NT2/D1 (cell line): ENCODE data around the gene GALNT18.

Source experiments
- DNase-seq: peaks from one replicate; pipeline ENCODE4 v3.0.0-alpha.2; 2011; ENCODE audit warnings: low read depth, low spot score
- H3K27me3 ChIP-seq: 2 replicates; pipeline ENCODE4 v1.6.0; 2011; ENCODE audit warnings: mild to moderate bottlenecking; ENCODE audit not compliant: insufficient read length, insufficient read depth
- H3K36me3 ChIP-seq: 2 replicates; pipeline ENCODE4 v1.6.1; 2011; ENCODE audit warnings: mild to moderate bottlenecking, low read length, mixed read lengths; ENCODE audit not compliant: insufficient read depth, insufficient read length
- H3K4me1 ChIP-seq: 2 replicates; pipeline ENCODE4 v1.5.1; 2011; ENCODE audit not compliant: insufficient read depth, insufficient read length
- H3K4me3 ChIP-seq: 2 replicates; pipeline ENCODE4 v1.5.1; 2011; ENCODE audit warnings: low read depth; ENCODE audit not compliant: insufficient read length
- H3K9ac ChIP-seq: 2 replicates; pipeline ENCODE4 v1.6.0; 2011; ENCODE audit warnings: low read depth; ENCODE audit not compliant: insufficient read length
- H3K9me3 ChIP-seq: 2 replicates; pipeline ENCODE4 v1.5.1; 2011; ENCODE audit warnings: mild to moderate bottlenecking, low read length; ENCODE audit not compliant: insufficient read depth
- SUZ12 ChIP-seq: IDR thresholded peaks from 2 replicates; pipeline ENCODE4 v1.6.1; 2011; ENCODE audit not compliant: insufficient read length, insufficient read depth; ENCODE audit errors: extremely low read depth
- YY1 ChIP-seq: IDR thresholded peaks from 2 replicates; pipeline ENCODE4 v1.6.1; 2011; ENCODE audit not compliant: insufficient read length, insufficient read depth
- ZNF274 ChIP-seq: IDR thresholded peaks from 2 replicates; pipeline ENCODE4 v1.6.1; 2011; ENCODE audit warnings: mild to moderate bottlenecking, low read depth, low read length

The GALNT18 gene

GRCh38 chr11:11420191-11420898 is 201.5 kb downstream of the GALNT18 start:
- Histone ChIP-seq H3K4me1 (peaks cover 10% of the 10 kb centered on the region), H3K9me3 (no peaks in the 10 kb centered on the region), H3K36me3 (no peaks in the 10 kb centered on the region), H3K27me3 (no peaks in the 10 kb centered on the region), H3K9ac (no peak overlapping the region), H3K4me3 (no peak overlapping the region)
- no peak for TF ChIP-seq YY1
- no peak for TF ChIP-seq ZNF274
- no peak for DNase-seq

GRCh38 chr11:11419747-11420146 is 202.1 kb downstream of the GALNT18 start:
- no peak for DNase-seq
- H3K27me3 ChIP-seq: no peaks in the 10 kb centered on the region

GRCh38 chr11:11416917-11417316 is 204.9 kb downstream of the GALNT18 start:
- H3K27me3 ChIP-seq: no peaks in the 10 kb centered on the region
- no peak overlapping the region for H3K4me3 ChIP-seq
- no peak for DNase-seq
- H3K9me3 ChIP-seq: no peaks in the 10 kb centered on the region
- H3K36me3 ChIP-seq: no peaks in the 10 kb centered on the region
- H3K9ac ChIP-seq: no peak overlapping the region
- TF ChIP-seq ZNF274 (no peak), SUZ12 (no peak), YY1 (no peak)
- H3K4me1 ChIP-seq: peaks cover 10% of the 10 kb centered on the region

More at GRCh38 chr11:11419747-11420146, 202.1 kb downstream of the GALNT18 start:
- no peak overlapping the region for H3K4me3 ChIP-seq
- H3K4me1 ChIP-seq: peaks cover 10% of the 10 kb centered on the region
- H3K36me3 ChIP-seq: no peaks in the 10 kb centered on the region
- H3K9ac ChIP-seq: no peak overlapping the region
- no peaks in the 10 kb centered on the region for H3K9me3 ChIP-seq
- TF ChIP-seq SUZ12 (no peak), ZNF274 (no peak), YY1 (no peak)

GRCh38 chr11:11416502-11416901 is 205.3 kb downstream of the GALNT18 start:
- DNase-seq: no peak
- H3K36me3 ChIP-seq: no peaks in the 10 kb centered on the region
- H3K9me3 ChIP-seq: no peaks in the 10 kb centered on the region
- H3K4me3 ChIP-seq: no peak overlapping the region
- no peak for TF ChIP-seq ZNF274
- TF ChIP-seq YY1: no peak
- TF ChIP-seq SUZ12: no peak
- no peaks in the 10 kb centered on the region for H3K27me3 ChIP-seq
- H3K4me1 ChIP-seq: peaks cover 10% of the 10 kb centered on the region
- H3K9ac ChIP-seq: no peak overlapping the region

- no peaks in the 10 kb centered on the region for H3K27me3 ChIP-seq
- H3K36me3 ChIP-seq: no peaks in the 10 kb centered on the region
- no peak overlapping the region for H3K4me3 ChIP-seq
- peaks cover 7% of the 10 kb centered on the region for H3K4me1 ChIP-seq
- no peak overlapping the region for H3K9ac ChIP-seq
- no peak for DNase-seq
- H3K9me3 ChIP-seq: no peaks in the 10 kb centered on the region
- TF ChIP-seq YY1 (no peak), ZNF274 (no peak), SUZ12 (no peak)
Observed at GRCh38 chr11:11415901-11416300, 205.9 kb downstream of the GALNT18 start.

- H3K4me1 ChIP-seq: peaks cover 7% of the 10 kb centered on the region
- no peak for TF ChIP-seq SUZ12
- no peak for TF ChIP-seq YY1
- TF ChIP-seq ZNF274: no peak
- no peak for DNase-seq
Observed at GRCh38 chr11:11414996-11415395, 206.8 kb downstream of the GALNT18 start.

GRCh38 chr11:11413776-11414175 is 208.0 kb downstream of the GALNT18 start:
- TF ChIP-seq SUZ12 (no peak), YY1 (no peak), ZNF274 (no peak)
- Histone ChIP-seq H3K4me1 (peaks cover 12% of the 10 kb centered on the region), H3K4me3 (no peak overlapping the region)

More at GRCh38 chr11:11414996-11415395, 206.8 kb downstream of the GALNT18 start:
- Histone ChIP-seq H3K36me3 (no peaks in the 10 kb centered on the region), H3K4me3 (no peak overlapping the region), H3K9me3 (no peaks in the 10 kb centered on the region), H3K27me3 (no peaks in the 10 kb centered on the region), H3K9ac (no peak overlapping the region)

More at GRCh38 chr11:11413776-11414175, 208.0 kb downstream of the GALNT18 start:
- no peaks in the 10 kb centered on the region for H3K9me3 ChIP-seq
- no peaks in the 10 kb centered on the region for H3K36me3 ChIP-seq
- H3K27me3 ChIP-seq: no peaks in the 10 kb centered on the region
- DNase-seq: no peak
- no peak overlapping the region for H3K9ac ChIP-seq
